ENCODE results near the gene FAM110C.

DNA sequence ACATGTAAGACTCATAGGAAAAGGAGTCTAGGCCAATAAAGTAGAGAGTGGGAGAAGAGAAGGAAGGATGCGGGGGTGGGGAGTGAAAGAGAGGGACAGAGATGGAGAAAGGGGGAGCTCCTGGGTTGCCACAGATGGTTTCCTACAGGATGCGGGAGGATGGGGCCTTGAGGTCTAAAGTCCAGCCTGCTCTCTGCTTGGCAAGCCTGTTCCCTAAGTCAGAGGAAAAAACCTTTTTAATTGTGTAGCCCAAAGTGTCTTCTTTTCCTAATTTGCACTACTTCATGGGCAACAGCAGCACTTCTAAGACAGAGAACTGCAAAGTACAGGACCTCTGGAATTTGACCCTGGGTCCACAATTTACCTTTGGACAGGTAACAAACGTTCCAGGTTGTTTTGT lies 1.4 kb upstream of the FAM110C start:
- no peak for TF ChIP-seq CTCF (IDR thresholded peaks at IDR 0.05 in 4 of 5, conservative IDR thresholded peaks at IDR 0.05 in 1 of 5)
- no peak for TF ChIP-seq POLR2A (IDR thresholded peaks at IDR 0.05)

All from gastrocnemius medialis (tissue), 4 donors.